Spleen (tissue), 7 donors: Measurements from ENCODE around the gene PSMC2.

ENCODE experiments used
- POLR2AphosphoS5 ChIP-seq, 3 donors: sonication (generic); formaldehyde crosslinking; IDR thresholded peaks; one replicate each; pipeline ENCODE4 v1.5.1; 2017; ENCODE audit warnings: antibody characterized with exemption in 3 of 3
- TF ChIP-seq, protein P1 (sequence below), 11 experiments: fragments of 200-600 bp in 7 of 11; fragments of 450-650 bp in 4 of 11; sonication (generic) in 4 of 11; IDR thresholded peaks in 8 of 11; conservative IDR thresholded peaks in 3 of 11; 1 replicate in 7 of 11; 2 replicates in 4 of 11; pipeline versions ENCODE4 v1.4.0 to v1.8.0; 2016 to 2021; ENCODE audit warnings: antibody characterized with exemption in 11 of 11, inconsistent platforms in 4 of 11, mild to moderate bottlenecking in 1 of 11
- donor health status: DM: no; HTN: no; CAD: no; lungs with moderate emphysema.
- donor health status: DM: no; HTN: no; CAD: no.
- donor health status: DM: no; HTN: no; CAD: no.

GRCh38 chr7:103316380-103316941 is 31.0 kb upstream of the PSMC2 start:
- TF ChIP-seq, protein P1, sequence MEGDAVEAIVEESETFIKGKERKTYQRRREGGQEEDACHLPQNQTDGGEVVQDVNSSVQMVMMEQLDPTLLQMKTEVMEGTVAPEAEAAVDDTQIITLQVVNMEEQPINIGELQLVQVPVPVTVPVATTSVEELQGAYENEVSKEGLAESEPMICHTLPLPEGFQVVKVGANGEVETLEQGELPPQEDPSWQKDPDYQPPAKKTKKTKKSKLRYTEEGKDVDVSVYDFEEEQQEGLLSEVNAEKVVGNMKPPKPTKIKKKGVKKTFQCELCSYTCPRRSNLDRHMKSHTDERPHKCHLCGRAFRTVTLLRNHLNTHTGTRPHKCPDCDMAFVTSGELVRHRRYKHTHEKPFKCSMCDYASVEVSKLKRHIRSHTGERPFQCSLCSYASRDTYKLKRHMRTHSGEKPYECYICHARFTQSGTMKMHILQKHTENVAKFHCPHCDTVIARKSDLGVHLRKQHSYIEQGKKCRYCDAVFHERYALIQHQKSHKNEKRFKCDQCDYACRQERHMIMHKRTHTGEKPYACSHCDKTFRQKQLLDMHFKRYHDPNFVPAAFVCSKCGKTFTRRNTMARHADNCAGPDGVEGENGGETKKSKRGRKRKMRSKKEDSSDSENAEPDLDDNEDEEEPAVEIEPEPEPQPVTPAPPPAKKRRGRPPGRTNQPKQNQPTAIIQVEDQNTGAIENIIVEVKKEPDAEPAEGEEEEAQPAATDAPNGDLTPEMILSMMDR (IDR thresholded peaks at IDR 0.05 in 8 of 11, conservative IDR thresholded peaks at IDR 0.05 in 3 of 11): no peak
- no peak for TF ChIP-seq POLR2AphosphoS5 (IDR thresholded peaks at IDR 0.05)
